HG03095 (cell line): ENCODE measurements around the gene EGFL7.
A peak's percentile ranks its signal among the peaks of the same experiment; 100 is the strongest.

ENCODE experiments used
- ATAC-seq: cut with Tn5 transposase; IDR thresholded peaks from one replicate; pipeline ENCODE4 v1.9.1; 2021; ENCODE audit warnings: moderate library complexity; ENCODE audit not compliant: unreplicated experiment

The EGFL7 gene

DNA sequence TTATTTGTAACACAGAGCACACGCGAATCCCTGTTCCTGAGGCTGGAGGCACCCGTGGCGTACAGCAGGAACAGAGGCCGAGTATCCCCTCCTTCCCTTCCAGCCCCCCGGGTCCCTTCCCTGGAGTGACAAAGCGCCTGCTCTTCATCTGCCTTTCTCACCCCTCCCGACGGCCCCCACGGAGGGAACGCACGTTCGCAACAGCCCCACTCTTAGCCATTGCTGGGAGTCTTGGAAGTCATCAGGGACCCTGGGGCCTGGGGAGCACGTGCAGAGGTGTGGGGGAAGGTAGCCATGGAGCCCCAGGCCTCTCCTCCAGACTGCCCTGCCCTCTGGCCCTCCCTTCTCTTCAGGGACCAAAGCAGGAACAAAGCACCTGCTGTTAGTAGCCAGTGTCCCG lies 22.1 kb downstream of the EGFL7 start:
- ATAC-seq = no peak

DNA sequence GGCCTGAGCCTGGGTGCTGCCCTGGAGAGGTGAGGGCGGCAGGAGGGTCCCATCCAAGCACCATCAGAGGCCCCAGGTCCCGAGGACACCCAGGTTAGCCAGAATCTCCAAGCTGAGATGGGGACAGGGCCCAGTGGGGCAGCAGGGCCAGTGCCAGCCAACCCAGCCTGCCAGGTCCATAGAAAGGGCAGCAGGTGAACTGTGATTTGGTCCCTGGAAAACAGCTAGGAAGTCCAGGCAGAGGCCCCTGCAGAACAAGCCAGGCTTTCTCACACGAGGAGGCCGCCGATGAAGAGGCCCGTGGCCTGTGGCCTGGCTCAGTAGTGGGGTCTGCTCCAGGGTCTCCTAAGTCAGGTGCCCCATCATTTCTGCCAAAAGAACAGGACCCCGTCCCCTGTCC lies 22.5 kb downstream of the EGFL7 start:
- no peak for ATAC-seq

DNA sequence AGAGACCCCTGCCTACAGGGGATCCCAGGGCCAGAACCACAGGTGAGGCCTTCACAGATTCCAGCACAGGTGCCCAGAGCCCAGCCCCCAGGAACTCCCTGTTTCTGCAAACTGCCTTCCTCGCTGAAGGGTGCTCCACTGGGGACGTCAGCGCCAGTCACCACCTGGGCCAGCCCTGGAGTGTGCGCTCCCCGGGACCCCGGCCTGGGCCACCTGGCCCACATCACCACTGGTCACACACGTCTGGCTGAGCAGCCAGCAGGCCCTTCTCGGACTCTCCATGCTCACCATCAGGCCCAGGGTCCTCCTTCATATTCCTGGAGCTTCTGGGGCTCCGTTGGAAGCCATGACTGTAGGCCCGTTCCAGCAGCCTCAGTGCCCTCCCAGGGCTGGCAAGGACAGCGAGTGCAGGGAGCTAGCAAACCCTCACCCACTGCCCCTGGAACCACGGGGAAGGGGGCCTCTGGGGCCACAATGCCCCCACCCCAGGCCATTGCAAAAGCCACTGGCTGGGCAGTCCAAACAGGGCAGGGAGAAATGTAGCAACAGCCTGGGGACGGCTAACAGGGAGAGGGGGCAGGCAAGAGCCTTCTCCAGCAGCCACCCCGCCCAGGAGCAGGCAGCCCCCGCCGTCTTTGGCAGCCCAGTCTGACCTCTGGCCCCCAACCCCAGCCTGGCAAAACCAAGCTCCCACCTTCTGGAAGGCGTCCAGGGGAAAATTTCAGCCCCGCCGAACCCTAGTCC lies 23.2 kb downstream of the EGFL7 start:
- no peak for ATAC-seq

DNA sequence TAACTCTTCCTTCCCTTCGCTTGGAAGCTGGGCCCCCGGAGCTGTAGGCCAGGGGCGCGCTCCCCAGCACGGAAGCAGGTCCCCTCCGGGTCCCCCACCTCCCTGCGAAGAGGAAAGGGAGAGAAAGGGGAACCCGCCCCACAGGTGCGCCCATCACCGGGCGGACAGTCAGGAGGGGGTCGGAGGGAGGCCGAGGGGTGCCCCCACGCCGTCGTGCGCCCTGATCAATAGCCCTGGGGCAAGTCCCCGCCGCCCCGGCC lies 23.7 kb downstream of the EGFL7 start:
- no peak for ATAC-seq

DNA sequence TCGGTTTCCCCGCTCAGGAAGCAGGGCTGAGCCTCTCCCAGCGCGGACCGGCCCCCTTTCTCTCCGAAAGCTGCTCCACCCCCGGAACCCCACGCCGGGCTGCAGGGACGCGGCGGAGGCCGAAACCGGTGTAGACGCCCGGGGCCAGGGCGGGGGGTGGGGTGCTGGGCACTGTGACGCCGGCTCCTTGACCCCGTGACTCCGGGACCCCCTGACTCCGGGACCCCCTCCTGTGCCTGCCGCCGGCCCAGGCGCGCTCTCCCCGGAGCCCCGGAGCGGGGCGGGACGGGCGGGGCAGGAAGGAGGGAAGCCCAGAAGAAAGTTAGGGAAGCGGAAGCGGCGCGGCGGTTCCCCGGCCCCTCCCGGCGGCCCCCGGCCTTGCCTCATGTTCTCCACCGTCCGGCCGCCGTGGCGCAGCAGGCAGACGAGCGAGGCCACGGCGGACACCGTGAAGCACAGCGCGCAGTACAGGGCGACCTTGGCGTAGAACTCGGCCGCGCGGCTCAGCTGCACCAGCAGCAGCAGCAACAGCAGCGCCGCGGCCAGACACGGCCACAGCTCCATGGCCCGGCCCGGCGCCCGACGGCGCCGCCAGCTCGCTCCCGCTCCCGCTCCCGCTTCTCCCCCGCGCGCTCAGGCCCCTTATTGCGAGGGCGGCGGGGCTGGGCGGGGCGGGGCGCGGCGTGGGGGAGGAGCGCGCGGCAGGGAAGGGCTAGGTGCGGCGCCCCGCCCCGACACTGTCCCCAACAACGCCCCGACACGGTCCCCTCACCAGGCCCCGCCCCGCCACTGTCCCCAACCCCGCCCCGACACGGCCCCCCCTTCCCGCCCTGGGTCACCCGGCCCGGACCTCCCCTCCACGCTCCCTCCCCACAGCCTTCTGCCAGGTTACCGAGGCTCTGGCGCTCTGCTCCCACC lies 24.3 kb downstream of the EGFL7 start, which contains the start of gene AGPAT2:
Gene AGPAT2, minus strand, starts transcription at position 664 of the 918 bp plus-strand sequence. Its CDS starts 100 bp downstream, at position 564.
- ATAC-seq = peak; percentile 53

DNA sequence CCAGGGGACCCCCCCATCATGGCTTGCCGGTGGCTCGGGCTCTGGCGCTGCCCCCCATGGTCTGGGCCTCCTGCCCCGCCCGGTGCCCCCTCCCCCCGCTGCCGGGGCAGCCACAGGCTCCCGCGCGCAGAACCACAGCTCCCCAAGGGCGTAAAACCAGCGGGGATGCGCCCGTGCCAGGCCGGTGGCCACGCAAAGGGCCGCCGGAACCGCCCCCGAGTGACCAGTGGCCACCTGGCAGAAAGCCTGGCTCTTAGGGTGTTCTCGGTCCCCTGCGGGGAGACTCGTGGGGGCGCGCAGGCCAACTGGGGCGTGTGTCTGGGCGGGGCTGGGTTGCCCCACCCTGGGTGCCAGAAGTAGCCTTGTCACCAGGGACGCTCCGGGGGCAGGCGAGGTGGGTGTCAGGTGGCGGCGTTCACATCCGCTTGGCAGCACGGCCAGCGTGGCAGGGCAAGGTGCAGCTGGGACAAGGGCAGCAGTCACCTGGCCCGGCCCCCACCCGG lies 25.1 kb downstream of the EGFL7 start:
- ATAC-seq = no peak

DNA sequence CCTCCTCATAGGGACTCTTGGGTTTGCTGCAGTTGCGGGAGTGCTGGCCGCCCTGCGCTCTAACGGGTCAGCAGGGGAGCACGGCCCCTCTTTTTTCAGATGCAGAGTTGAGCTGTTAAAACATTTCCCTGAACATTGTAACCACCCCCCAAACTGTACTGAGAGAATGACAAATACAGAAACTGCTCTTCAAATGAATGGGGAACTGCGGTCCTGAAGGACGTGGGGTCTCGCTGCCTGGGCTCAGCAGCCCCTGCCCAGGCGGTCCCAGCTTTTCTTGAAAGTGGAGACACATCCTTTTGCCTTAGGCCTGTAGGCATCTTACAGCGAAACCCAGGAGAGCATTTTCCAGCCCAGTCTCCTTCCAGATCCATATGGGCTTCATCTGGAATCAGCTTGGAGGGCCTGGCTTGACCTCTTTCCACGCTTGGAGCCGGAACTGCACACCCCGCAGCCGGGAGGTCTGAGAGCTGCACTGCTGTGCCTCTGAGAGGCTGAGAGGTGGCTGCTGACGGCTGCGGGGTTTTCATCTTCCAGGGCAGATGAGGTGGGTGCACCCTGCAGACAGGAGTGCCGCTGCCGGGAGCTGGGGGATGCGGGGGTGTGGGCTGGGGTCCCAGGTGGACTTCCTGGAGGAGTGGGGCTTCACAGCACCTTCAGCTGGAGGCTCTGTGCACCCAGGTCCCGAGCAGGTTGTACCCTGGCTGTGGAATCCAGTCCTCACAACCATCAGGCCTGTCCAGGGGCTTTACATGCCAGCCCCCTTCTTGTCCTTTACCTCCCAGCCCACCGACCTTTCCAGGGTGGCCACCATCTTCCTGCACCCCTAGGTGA lies 25.8 kb downstream of the EGFL7 start:
- no peak for ATAC-seq

DNA sequence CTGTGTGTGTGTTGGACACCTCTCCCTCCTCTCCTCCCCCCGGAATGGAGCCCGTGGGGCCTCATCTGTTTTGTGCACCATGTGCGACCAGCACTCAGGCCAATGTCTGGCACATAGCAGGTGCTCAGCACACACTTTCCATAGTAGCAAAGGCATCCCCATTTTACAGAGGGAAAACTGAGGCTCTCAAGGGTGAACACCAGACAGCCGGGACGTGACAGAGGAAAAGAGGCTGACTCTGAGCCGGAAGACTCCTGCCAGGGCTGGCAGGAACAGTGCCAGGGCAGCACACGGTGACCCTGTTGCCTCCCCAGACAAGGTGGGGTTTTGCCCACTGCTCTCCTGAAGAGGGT lies 26.4 kb downstream of the EGFL7 start:
- no peak for ATAC-seq

DNA sequence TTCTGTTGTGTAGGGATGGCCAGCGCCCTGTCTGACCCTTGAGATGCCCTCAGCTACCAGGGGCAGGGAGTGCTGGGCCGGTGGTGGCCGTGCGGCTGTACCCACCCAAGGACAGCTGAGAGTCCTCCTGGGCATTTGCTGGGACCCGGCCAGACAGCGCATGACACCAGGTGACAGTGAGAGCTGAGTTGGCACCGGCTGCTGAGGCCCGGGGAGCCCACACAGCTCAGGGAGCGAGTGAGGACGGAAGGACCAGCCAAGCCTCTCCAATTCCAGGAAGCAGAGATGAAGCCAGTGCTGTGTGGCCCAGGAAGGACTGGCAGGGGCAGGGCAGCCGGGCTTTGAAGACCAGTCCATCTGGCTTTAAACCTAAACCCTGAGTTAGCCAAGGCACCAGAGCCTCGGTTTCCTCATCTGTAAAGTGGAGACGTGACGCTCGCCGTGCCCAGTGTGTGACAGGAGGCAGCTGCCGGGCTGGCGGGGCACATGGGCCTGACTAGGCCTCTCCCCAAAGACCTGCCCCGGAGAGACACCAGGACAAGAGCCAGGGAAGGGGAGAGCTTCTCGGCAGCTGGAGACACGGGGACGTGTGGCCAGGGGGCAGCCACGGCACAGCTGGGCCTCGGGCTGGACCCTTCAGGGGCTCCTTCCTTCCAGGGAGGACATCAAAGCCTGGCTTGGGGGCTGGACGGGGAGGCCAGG lies 27.5 kb downstream of the EGFL7 start:
- no peak for ATAC-seq

DNA sequence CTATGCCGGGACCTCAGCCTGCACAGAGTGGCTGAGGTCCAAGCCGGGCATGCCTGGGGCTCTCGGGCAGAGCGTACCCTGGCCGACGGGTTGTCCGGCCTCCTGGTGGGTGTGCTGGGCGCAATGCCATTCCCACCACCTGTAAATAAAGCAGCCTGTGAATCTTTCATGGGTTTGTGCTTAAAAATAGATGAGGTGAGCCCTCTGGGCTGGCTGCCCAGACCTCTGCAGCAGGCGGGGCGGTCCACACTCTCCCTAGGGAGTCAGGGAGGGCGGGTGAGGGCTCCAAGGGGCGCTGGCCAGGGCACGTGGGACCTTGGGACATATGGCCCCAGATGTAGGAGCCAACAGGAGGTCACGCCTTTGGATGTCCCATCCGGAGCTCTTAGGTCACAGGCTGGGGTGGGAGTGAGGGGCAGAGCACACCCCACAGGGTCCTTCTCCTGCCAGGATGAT lies 28.1 kb downstream of the EGFL7 start:
- no peak for ATAC-seq

DNA sequence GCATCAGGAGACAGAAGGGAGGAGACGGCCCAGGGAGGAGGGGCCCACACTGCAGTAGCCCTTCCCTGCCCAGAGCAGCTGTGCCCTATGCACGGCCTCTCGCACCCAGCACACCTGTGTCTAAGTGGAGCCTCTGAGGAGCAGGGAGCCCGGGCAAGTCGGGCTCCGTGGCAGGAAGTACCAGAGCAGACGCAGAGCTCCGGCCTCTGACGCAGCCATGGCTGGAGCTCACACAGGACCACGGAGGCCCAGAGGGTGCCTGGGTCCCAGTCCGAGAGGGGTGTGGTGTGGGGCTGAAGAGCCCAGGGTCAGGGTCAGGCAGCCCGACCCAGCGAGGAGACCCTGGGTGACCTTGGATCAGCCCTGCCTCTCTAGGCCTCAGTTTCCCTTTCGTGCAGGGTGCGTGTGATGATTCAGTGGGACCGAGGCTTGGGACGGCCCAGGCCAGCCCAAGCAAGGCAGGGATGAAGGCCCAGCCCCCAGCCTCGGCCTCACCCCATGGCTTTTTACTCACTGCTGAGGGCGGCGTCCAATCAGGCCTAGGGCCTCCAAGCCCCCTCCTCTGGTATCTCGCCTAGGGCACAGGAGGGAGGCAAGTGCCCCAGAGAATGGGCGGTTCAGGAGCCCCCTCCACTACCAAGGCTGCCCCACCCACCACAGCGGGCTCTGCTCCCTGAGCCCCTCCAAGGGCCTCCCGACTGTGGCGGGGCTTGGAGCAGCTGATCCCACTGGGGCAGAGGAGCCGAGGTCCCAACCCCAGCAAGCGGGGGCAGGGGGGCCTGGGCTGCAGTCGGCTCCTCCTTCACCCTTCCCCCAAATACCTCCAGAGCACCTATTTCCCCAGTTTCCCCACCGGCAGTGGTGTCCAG lies 28.8 kb downstream of the EGFL7 start:
- ATAC-seq = no peak

DNA sequence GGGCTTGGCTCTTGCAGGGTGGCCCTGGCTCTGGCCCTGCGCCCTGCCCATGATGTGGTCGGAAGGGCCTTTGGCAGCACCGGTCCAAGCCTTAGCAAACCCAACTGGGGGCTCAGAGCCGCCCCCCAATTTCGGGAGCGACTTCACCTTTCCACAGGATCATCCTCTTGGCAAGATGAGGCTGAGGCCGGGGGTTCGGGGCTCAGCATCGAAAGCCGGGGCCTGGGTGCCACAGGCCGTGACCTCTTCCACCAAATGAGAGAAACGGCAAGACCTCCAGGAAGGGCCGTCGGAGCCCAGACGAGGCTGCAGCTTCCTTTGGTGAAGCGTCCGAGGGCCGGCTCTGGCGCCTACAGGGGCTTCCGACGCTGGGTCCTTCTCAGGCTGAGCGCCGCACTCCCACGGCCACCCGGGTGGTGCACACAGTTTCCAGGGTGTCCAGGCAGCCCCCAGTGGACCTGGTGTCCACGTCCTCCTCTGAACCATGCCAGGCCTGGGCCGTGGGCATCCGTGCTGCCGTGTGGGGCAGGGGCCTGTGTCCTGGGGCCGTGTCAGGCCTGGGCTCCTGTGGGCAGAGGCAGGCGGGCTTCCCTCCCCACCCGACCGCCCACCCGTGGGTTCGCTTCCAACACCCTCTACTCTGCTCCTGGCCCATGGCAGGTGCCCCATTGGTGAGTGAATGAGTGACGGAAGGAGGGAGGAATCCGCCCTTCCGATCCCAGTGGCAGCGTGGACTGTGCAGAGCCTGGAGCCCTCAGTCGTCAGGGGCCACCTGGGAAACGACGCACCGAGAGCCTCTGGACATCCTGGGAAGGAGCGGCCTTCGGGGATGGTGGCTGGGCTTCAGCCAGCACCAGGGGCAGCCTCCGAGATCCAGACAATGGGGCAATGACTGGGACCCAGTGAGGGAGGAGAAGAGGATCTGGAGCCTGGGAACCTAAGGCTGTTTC lies 29.7 kb downstream of the EGFL7 start:
- ATAC-seq = no peak

DNA sequence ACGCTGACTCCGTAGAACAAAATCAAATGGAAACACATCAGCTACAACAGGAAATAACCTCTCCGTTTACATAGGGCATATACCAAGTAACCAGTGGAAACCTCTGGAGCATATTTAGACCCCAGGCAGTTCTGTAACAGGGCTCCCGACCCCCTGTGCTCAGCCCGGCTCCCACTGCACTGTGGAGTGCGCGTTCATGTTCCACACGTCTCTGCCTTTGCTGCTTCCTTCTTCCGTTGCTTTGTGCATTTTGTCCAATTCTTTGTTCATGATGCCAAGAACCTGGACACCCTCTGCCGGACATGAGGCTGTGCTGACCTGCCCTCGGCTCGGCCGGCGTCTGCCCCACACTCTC lies 30.4 kb downstream of the EGFL7 start:
- ATAC-seq = no peak

DNA sequence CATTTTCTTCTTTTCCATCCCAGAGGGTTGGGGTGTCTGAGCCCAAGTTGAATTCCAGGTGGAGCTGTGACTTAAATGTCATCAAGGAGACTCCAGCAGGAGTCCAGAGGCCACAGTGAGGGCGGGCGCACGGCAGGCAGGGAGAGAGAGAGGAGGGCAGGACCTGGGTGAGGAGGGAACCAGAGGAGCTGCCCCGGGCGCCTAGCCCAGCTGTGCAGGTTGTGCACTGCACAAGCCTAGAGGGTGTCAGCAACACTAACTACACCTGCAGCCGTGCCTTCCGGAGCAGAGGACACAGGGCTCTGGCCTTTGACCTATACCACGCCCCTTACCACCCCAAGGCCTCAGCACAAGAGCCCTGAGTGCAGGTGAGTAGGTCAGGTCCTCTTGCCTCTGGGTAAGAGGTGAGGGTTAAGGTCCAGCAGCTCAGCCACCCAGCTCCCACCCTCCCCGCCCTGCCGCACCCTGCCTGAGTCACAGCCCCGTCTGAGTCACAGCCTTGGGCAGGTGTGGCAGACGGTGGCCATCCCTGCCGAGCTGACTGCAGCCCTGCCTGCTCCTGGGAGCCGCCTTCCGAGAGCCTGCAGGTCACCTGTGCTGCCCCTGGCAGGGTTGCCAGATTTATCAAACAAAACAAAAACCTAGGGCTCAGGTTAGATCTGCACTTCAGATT lies 30.9 kb downstream of the EGFL7 start:
- ATAC-seq = no peak

DNA sequence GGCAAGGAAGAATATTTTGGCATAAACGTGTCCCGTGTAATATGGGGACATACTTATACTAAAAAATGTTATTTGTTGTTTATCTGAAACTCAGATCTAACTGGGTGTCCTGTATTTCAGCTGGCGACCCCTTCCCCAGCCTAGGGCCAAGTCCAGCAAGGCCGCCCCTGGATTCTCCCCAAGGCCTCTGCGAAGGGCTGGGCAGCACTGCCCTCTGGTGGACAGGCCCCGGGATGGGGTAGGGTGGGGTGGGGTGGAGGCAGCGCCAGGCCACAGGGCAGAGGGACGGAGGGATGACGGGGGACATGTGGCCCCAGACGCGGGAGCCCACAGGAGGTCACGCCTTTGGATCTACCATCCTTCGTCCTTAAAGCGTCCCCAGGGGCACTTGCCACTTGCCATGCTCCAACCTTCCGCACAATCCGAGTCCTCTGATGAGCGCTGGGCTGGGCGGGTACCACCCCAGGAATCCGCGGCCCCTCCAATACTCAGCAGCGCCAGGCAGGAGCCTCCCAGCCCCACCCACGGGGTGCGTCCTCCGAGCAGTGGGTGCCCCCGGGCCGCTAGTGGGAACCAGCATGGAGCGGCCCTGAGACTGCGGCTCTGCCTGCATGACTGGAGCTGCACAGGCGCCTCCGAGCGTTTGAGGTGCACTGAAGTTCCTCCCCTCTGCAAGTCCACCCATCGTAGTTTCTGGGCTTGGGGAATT lies 31.6 kb downstream of the EGFL7 start:
- ATAC-seq = no peak

DNA sequence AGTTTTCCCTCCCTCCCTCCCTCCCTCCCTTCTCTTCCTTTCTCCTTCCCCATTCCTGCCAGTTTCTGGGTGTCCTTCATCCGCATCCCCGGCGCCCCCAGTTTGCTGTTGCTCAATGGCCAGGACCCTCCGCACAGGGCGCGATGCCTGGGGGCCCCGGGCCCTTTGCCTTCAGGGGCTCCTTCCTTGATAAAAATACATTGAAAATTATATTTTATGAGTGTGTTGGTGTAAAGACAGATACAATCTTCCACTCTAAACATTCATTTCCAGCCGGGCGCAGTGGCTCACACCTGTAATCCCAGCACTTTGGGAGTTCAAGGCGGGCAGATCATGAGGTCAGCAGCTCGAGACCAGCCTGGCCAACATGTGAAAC lies 32.1 kb downstream of the EGFL7 start:
- no peak for ATAC-seq

DNA sequence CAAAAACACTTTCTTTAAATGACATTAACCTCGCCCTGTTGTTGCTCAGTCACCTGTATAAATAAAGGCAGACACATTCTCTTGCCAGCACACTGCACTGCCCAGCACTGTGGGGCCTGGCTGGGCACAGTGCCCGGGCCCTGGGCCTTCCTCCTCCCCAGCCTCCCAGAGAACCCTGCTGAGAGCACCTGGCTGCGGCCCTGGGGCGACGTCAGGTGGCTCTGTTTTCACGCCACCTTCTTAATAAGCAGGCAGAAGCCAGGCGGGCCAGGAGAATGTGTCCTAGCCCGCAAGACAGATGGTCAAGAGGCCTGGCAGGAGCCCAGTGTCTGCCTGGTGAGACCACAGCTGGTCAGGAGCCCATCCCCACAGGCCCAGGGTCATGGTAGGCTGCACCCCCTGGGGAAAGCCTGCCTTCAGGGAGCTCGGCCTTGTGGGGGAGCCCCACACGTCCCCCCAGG lies 32.7 kb downstream of the EGFL7 start:
- ATAC-seq = no peak
